Fibroblast of lung (primary cell): ENCODE measurements around the gene PCLO.

Experiments used
- CTCF ChIP-seq, 2 donors: IDR thresholded peaks in 1 of 2; conservative IDR thresholded peaks in 1 of 2; 1 replicate in 1 of 2; 2 replicates in 1 of 2; pipeline ENCODE4 v1.5.1; 2011 to 2012; ENCODE audit warnings: low read length in 2 of 2, control low read depth in 1 of 2, inconsistent platforms in 1 of 2, low read depth in 1 of 2, mild to moderate bottlenecking in 1 of 2
- EZH2 ChIP-seq: IDR thresholded peaks from 2 replicates; pipeline ENCODE4 v1.5.1; 2012; ENCODE audit warnings: low read length, control low read depth, mild to moderate bottlenecking; ENCODE audit errors: missing control alignments

- TF ChIP-seq CTCF (conservative IDR thresholded peaks at IDR 0.05 in 1 of 2, IDR thresholded peaks at IDR 0.05 in 1 of 2; ENCODE audit: low read depth in 1 of 2, low read length in 2 of 2) = no peak
- TF ChIP-seq EZH2 = no peak
These were observed 372.6 kb downstream of the PCLO start for GRCh38 chr7:82789883-82790609.
